GM12892 (cell line): Measurements from ENCODE around the gene OSBPL10.

Experiments
- DNase-seq: peaks from one replicate; pipeline ENCODE4 v3.0.0; 2011; ENCODE audit not compliant: insufficient read length
- FAIRE-seq: peaks from 2 replicates; lab custom pipeline; 2011; peaks lifted over from hg19 to GRCh38; lab: Jason Lieb, UNC
- POLR2A ChIP-seq: IDR thresholded peaks from 2 replicates; pipeline ENCODE4 v1.6.1; 2011; ENCODE audit warnings: low read depth, low read length, control low read depth
- POLR2AphosphoS5 ChIP-seq: IDR thresholded peaks from 2 replicates; pipeline ENCODE4 v1.6.1; 2011; ENCODE audit warnings: low read depth, low read length, control low read depth
- TAF1 ChIP-seq: IDR thresholded peaks from 2 replicates; pipeline ENCODE4 v1.6.1; 2011; ENCODE audit warnings: low read depth, mild to moderate bottlenecking, control low read depth, low read length, borderline replicate concordance

OSBPL10 gene

GRCh38 chr3:31614162-31614921, 366.7 kb downstream of the OSBPL10 start:
- FAIRE-seq (no peak), DNase-seq (no peak)
- no peak for TF ChIP-seq POLR2AphosphoS5

GRCh38 chr3:31613654-31614053, 367.4 kb downstream of the OSBPL10 start:
- TF ChIP-seq POLR2AphosphoS5, result no peak
- TF ChIP-seq TAF1, result no peak
- no peak for TF ChIP-seq POLR2A
- FAIRE-seq, result no peak
- no peak for DNase-seq

DNA sequence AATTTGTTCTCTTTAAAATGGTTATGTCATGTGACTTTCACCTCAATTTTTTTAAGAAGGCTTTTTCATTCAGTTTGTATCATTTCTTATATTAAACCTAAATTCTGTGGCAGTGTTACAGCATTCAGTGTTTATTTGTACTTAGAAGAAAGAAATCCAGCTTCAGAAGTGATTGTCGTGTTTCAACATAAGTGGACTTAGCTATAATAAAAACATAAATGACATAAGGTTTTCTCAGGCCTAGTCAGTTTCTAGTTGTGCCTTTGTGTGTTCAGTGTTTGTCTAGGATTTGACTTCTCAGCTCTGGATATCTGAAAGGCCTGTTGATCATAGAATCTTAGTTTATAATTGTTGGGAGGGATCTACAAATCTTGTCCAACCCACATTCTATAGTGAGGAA, 367.9 kb downstream of the OSBPL10 start:
- TF ChIP-seq POLR2A, result no peak
- no peak for TF ChIP-seq POLR2AphosphoS5
- no peak for TF ChIP-seq TAF1
- DNase-seq (no peak), FAIRE-seq (no peak)
